ENCODE measurements around the gene UNC13C. TPM values are rescaled to one million over a fixed set of nuclear protein-coding genes. Genes with fewer than 3 reads are reported as not detected.

UNC13C gene
- polyA plus RNA-seq, 1 of the 3 experiments (the other 2 are of a cell fraction): not detected

GRCh38 chr15:54568381-54568780 lies 590.1 kb downstream of the UNC13C start (continued):
- no peak for TF ChIP-seq REST (IDR thresholded peaks at IDR 0.05; ENCODE audit: low read depth, low read length)
- no peak for TF ChIP-seq TAF1 (IDR thresholded peaks at IDR 0.05; ENCODE audit: borderline replicate concordance, low read depth, low read length)
- no peak for TF ChIP-seq FOXJ3 (CRISPR knock-in tag; IDR thresholded peaks at IDR 0.05)
- TF ChIP-seq MXI1 (IDR thresholded peaks at IDR 0.05; ENCODE audit: low read depth, low read length): no peak
- no peak for TF ChIP-seq CHD2 (IDR thresholded peaks at IDR 0.05; ENCODE audit: low read length, partially characterized antibody)
- TF ChIP-seq RAD21 (IDR thresholded peaks at IDR 0.05; ENCODE audit: low read length): no peak
- TF ChIP-seq JUND (IDR thresholded peaks at IDR 0.05): no peak
- no peak for TF ChIP-seq RXRA (IDR thresholded peaks at IDR 0.05; ENCODE audit: borderline replicate concordance, low read depth)
- no peak for TF ChIP-seq SIN3A (IDR thresholded peaks at IDR 0.05; ENCODE audit: borderline replicate concordance, low read depth, low read length)
- TF ChIP-seq MEF2A (IDR thresholded peaks at IDR 0.05; ENCODE audit: borderline replicate concordance, low read depth): no peak
- TF ChIP-seq ELF1 (IDR thresholded peaks at IDR 0.05): no peak
- no peak for TF ChIP-seq FOSL2 (IDR thresholded peaks at IDR 0.05; ENCODE audit: borderline replicate concordance, low read depth)
- TF ChIP-seq SMC3 (IDR thresholded peaks at IDR 0.05; ENCODE audit: low read depth, low read length): no peak
- TF ChIP-seq EZH2phosphoT487 (IDR thresholded peaks at IDR 0.05; ENCODE audit: borderline replicate concordance, low read depth): no peak

- no peaks in the 10 kb centered on the region for H4K20me1 ChIP-seq (ENCODE audit: insufficient read depth)
- no peaks in the 10 kb centered on the region for H3K9me2 ChIP-seq
- no peak overlapping the region for H2AFZ ChIP-seq (ENCODE audit: low read depth)
- H3K4me1 ChIP-seq (ENCODE audit: control insufficient read depth in 1 of 2, insufficient read depth in 2 of 2, low read depth in 1 of 2, low read length in 1 of 2): no peaks in the 10 kb centered on the region
- no peaks in the 10 kb centered on the region for H3K9me3 ChIP-seq
- no peaks in the 10 kb centered on the region for H3K27me3 ChIP-seq (ENCODE audit: insufficient read depth)
- H3K4me2 ChIP-seq: no peak overlapping the region
- 0% methylated on average over 1 of the region's 1 CpG for WGBS (ENCODE audit: low lambda C conversion rate)
- TF ChIP-seq RXRA (IDR thresholded peaks at IDR 0.05; ENCODE audit: borderline replicate concordance, low read depth): no peak
- no peak for TF ChIP-seq GATA2 (CRISPR knock-in tag; IDR thresholded peaks at IDR 0.05)
- no peak for TF ChIP-seq ELF1 (IDR thresholded peaks at IDR 0.05)
- no peak for TF ChIP-seq FOXM1 (IDR thresholded peaks at IDR 0.05; ENCODE audit: low read depth)
- TF ChIP-seq YY1 (IDR thresholded peaks at IDR 0.05; ENCODE audit: low read depth): no peak
- TF ChIP-seq MEF2A (IDR thresholded peaks at IDR 0.05; ENCODE audit: borderline replicate concordance, low read depth): no peak
- no peak for TF ChIP-seq MXI1 (IDR thresholded peaks at IDR 0.05; ENCODE audit: low read depth, low read length)
- TF ChIP-seq JUND (IDR thresholded peaks at IDR 0.05): no peak
- ChIA-PET POLR2A (no interaction called here), CTCF (no interaction called here)
- DNase-seq: no peak
- H3K79me2 ChIP-seq (ENCODE audit: insufficient read depth): no peaks in the 10 kb centered on the region
- no peak overlapping the region for H3K9ac ChIP-seq
- no peak overlapping the region for H3K4me3 ChIP-seq (ENCODE audit: low read depth in 2 of 2, low read length in 1 of 2)
- H3K36me3 ChIP-seq (replicated peaks in 1 of 2; ENCODE audit: control insufficient read depth in 1 of 2, insufficient read depth in 2 of 2, low read length in 1 of 2): no peaks in the 10 kb centered on the region
- H3F3A ChIP-seq (replicated peaks; ENCODE audit: insufficient read depth): no peaks in the 10 kb centered on the region
- H3K27ac ChIP-seq (ENCODE audit: low read depth in 2 of 2, low read length in 1 of 2): no peak overlapping the region
These were observed 593.3 kb downstream of the UNC13C start for GRCh38 chr15:54571576-54571975.
